B cell (primary cell): ENCODE measurements around the gene GCNT2. TPM values are rescaled to one million over a fixed set of nuclear protein-coding genes. Genes with fewer than 3 reads are reported as not detected.

Source experiments
- ATAC-seq: fragments of 200-7000 bp; cut with Tn5 transposase; one replicate; pipeline ENCODE4 v1.10.0; 2021; ENCODE audit warnings: low read depth, mild to moderate bottlenecking, moderate number of reproducible peaks, moderate library complexity
- CTCF ChIA-PET: fragments of 350-600 bp; sonication (Branson Sonifier 250); formaldehyde crosslinking; loops from one replicate; lab custom pipeline; 2021; ENCODE audit warnings: antibody characterized with exemption, inconsistent platforms; lab: Charles Lee
- POLR2A ChIA-PET: fragments of 350-600 bp; sonication (Branson Sonifier 250); formaldehyde crosslinking; loops from one replicate; lab custom pipeline; 2021; ENCODE audit warnings: antibody characterized with exemption; lab: Charles Lee
- DNase-seq: peaks from one replicate; pipeline ENCODE4 v3.0.0; 2013
- H2AFZ ChIP-seq: 2 replicates; pipeline ENCODE4 v1.6.1; 2012; ENCODE audit warnings: mild to moderate bottlenecking, low read depth, low read length; ENCODE audit not compliant: insufficient read depth, poor library complexity, severe bottlenecking
- H3K27ac ChIP-seq, 2 donors: 1 replicate in 1 of 2; 2 replicates in 1 of 2; pipeline ENCODE4 v1.5.1; 2012 to 2013; ENCODE audit warnings: low read length in 2 of 2, mild to moderate bottlenecking in 2 of 2, moderate library complexity in 1 of 2
- H3K27me3 ChIP-seq, 4 experiments: fragments of 200-600 bp in 1 of 4; sonication (generic) in 1 of 4; replicated peaks in 1 of 4; 1 replicate in 2 of 4; 2 replicates in 2 of 4; pipeline versions ENCODE4 v1.6.1 to v1.7.0; 2013 to 2016; ENCODE audit warnings: low read length in 3 of 4, mild to moderate bottlenecking in 2 of 4, mixed read lengths in 1 of 4, moderate library complexity in 1 of 4; ENCODE audit not compliant: insufficient read depth in 4 of 4, control insufficient read depth in 3 of 4; ENCODE audit errors: control extremely low read depth in 1 of 4
- H3K36me3 ChIP-seq, 2 experiments: replicated peaks in 1 of 2; 1 replicate in 1 of 2; 2 replicates in 1 of 2; pipeline versions ENCODE4 v1.6.1 to v1.7.1; 2013; ENCODE audit warnings: low read length in 1 of 2; ENCODE audit not compliant: insufficient read depth in 2 of 2, control insufficient read depth in 1 of 2; ENCODE audit errors: control extremely low read depth in 1 of 2, extremely low read depth in 1 of 2
- H3K4me1 ChIP-seq, 2 donors: fragments of 200-600 bp in 1 of 2; sonication (generic) in 1 of 2; 1 replicate in 1 of 2; 2 replicates in 1 of 2; pipeline versions ENCODE4 v1.5.1 to v1.6.1; 2013 to 2017; ENCODE audit warnings: low read length in 2 of 2; ENCODE audit not compliant: control insufficient read depth in 2 of 2, insufficient read depth in 2 of 2
- H3K4me2 ChIP-seq: replicated peaks from 2 replicates; pipeline ENCODE3; 2012; ENCODE audit warnings: mild to moderate bottlenecking, low read depth, low read length; ENCODE audit not compliant: poor library complexity, severe bottlenecking
- H3K4me3 ChIP-seq, 5 experiments: fragments of 200-600 bp in 1 of 5; sonication (generic) in 1 of 5; 1 replicate in 3 of 5; 2 replicates in 2 of 5; pipeline versions ENCODE4 v1.5.1 to v1.7.0; 2011 to 2016; ENCODE audit warnings: low read length in 4 of 5, mild to moderate bottlenecking in 4 of 5, low read depth in 2 of 5, control low read depth in 1 of 5, moderate library complexity in 1 of 5; ENCODE audit not compliant: insufficient read depth in 1 of 5; ENCODE audit errors: control extremely low read depth in 1 of 5, extremely low read depth in 1 of 5
- H3K79me2 ChIP-seq: fragments of 200-600 bp; sonication (generic); one replicate; pipeline ENCODE4 v1.6.0; 2016; ENCODE audit warnings: low read length; ENCODE audit not compliant: control insufficient read depth, insufficient read depth
- H3K9ac ChIP-seq: fragments of 200-600 bp; sonication (generic); 2 replicates; pipeline ENCODE4 v1.6.1; 2017; ENCODE audit warnings: mild to moderate bottlenecking, low read length, moderate library complexity
- H3K9me3 ChIP-seq, 3 donors: one replicate each; pipeline versions ENCODE4 v1.6.1 to v1.7.1; 2013; ENCODE audit warnings: low read length in 2 of 3; ENCODE audit not compliant: control insufficient read depth in 2 of 3, insufficient read depth in 1 of 3; ENCODE audit errors: control extremely low read depth in 1 of 3
- H4K20me1 ChIP-seq: 2 replicates; pipeline ENCODE4 v1.6.0; 2012; ENCODE audit warnings: mild to moderate bottlenecking, low read length; ENCODE audit not compliant: insufficient read depth, control insufficient read depth, poor library complexity, severe bottlenecking
- H3K27ac Mint-ChIP-seq: one replicate; pipeline ENCODE4 v1.8.0; 2021; ENCODE audit warnings: mixed read lengths
- H3K27me3 Mint-ChIP-seq: one replicate; pipeline ENCODE4 v1.8.0; 2021; ENCODE audit warnings: mixed read lengths
- H3K4me1 Mint-ChIP-seq: one replicate; pipeline ENCODE4 v1.8.0; 2021; ENCODE audit warnings: mixed read lengths
- H3K4me3 Mint-ChIP-seq: one replicate; pipeline ENCODE4 v1.8.0; 2021; ENCODE audit warnings: mixed read lengths
- H3K9me3 Mint-ChIP-seq: one replicate; pipeline ENCODE4 v1.8.0; 2022; ENCODE audit warnings: mixed read lengths; ENCODE audit not compliant: insufficient read depth
- CTCF ChIP-seq: fragments of 200-600 bp; IDR thresholded peaks from one replicate; pipeline ENCODE4 v1.8.0; 2022; ENCODE audit warnings: antibody characterized with exemption, mild to moderate bottlenecking
- EZH2 ChIP-seq: IDR thresholded peaks from 2 replicates; pipeline ENCODE4 v1.6.1; 2012; ENCODE audit warnings: borderline replicate concordance, low read depth, mild to moderate bottlenecking, moderate library complexity, low read length; ENCODE audit not compliant: insufficient read depth, poor library complexity, severe bottlenecking
- WGBS: methylation state at CpG from one replicate; pipeline ENCODE4 v1.1.5; 2013; ENCODE audit warnings: missing lambda C conversion rate; ENCODE audit not compliant: insufficient coverage; 5-methylcytosine and 5-hydroxymethylcytosine counted together
- intact Hi-C: fragments of 100-400 bp; cut with micrococcal nuclease; formaldehyde crosslinking; loops from one replicate; pipeline ENCODE4 v1.10.0; 2022
- polyA plus RNA-seq: library from polyadenylated mRNA; depleted of rRNA; stranded (reverse); fragments of >200 nt; gene quantifications from 2 replicates; pipeline ENCODE4 v1.2.3, GENCODE V29; 2012
- total RNA-seq, 2 donors: library from RNA; stranded (reverse); fragments of 120-200 nt in 1 of 2; gene quantifications; 1 replicate in 1 of 2; 2 replicates in 1 of 2; pipeline versions ENCODE4 v1.2.3 to v1.2.4, GENCODE V29; 2013 to 2022

GCNT2 gene
- total and polyA plus RNA-seq, 2 donors (not counting 1 experiment from before 2014, with no cell fraction given) = 6.8 to 32.1 TPM

GRCh38 chr6:10583509-10583901 lies 62.4 kb downstream of the GCNT2 start:
- intact Hi-C loops = no loop called here
- Histone ChIP-seq H3K4me1 (peaks cover 6 to 11% of the 10 kb centered on the region in 2 donors), H3K4me2 (no peak overlapping the region), H3K36me3 (no peaks in the 10 kb centered on the region), H3K4me3 (no peak overlapping the region), H3K27me3 (no peaks in the 10 kb centered on the region), H4K20me1 (peaks cover 23% of the 10 kb centered on the region), H3K9me3 (no peaks in the 10 kb centered on the region), H2AFZ (no peak overlapping the region), H3K9ac (no peak overlapping the region), H3K27ac (no peak overlapping the region), H3K79me2 (peaks cover 25% of the 10 kb centered on the region)
- WGBS = 82% methylated on average over 3 of the region's 3 CpGs
- ChIA-PET CTCF (interaction anchor here (1.1 kb wide), 1 partner anchor 10 kb away, joined by 3 read pairs; no protein-coding TSS in a partner anchor), POLR2A (no interaction called here)
- ATAC-seq = no peak
- Mint-ChIP-seq H3K4me1 (peaks cover 22% of the 10 kb centered on the region), H3K27me3 (no peaks in the 10 kb centered on the region), H3K27ac (no peak overlapping the region), H3K4me3 (no peak overlapping the region), H3K9me3 (no peaks in the 10 kb centered on the region)
- no peak for TF ChIP-seq EZH2
- no peak for TF ChIP-seq CTCF
- DNase-seq = no peak

GRCh38 chr6:10584607-10585006 lies 63.5 kb downstream of the GCNT2 start:
- Mint-ChIP-seq H3K27ac (no peak overlapping the region), H3K27me3 (no peaks in the 10 kb centered on the region), H3K9me3 (no peaks in the 10 kb centered on the region), H3K4me1 (peaks cover 17% of the 10 kb centered on the region), H3K4me3 (no peak overlapping the region)
- H3K27ac ChIP-seq = no peak overlapping the region
- no peak for TF ChIP-seq CTCF
- TF ChIP-seq EZH2 = no peak
- no peak overlapping the region for H2AFZ ChIP-seq
- ChIA-PET POLR2A (no interaction called here), CTCF (no interaction called here)
- WGBS = 100% methylated on average over 1 of the region's 3 CpGs
- ATAC-seq (no peak), DNase-seq (no peak)
- H3K9me3 ChIP-seq = no peaks in the 10 kb centered on the region
- H3K79me2 ChIP-seq = peaks cover 36% of the 10 kb centered on the region
- no peak overlapping the region for H3K4me3 ChIP-seq
- no peaks in the 10 kb centered on the region for H3K36me3 ChIP-seq
- H3K27me3 ChIP-seq = no peaks in the 10 kb centered on the region
- H3K9ac ChIP-seq = no peak overlapping the region
- H4K20me1 ChIP-seq = peaks cover 34% of the 10 kb centered on the region
- intact Hi-C loops = no loop called here
- peaks cover 6 to 11% of the 10 kb centered on the region in 2 donors for H3K4me1 ChIP-seq
- no peak overlapping the region for H3K4me2 ChIP-seq
